Measurements from ENCODE around the gene ANKRD31.

ANKRD31 gene

DNA sequence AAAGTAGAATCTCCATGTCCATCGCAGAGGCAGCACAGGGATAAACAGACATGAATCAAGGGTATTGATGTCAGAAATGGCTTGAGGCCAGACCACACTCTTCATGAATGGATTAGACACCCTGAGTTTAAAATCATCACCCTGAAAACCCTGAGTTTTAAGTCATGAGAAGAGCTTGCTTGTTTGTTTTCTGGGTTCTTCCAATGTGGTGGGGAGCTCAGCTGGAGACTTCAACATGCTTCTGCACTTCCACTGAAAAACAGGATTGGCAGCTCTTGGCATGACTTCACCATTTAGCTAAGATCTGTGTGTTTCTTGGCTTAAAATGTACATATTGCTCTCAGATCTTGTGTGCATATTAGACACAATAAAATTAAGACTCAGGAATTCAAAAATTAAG lies 194.2 kb downstream of the ANKRD31 start:
- TF ChIP-seq CSDC2 (CRISPR knock-in tag; IDR thresholded peaks at IDR 0.05) (0 out of 2 replicates have a peak, but pooled peaks have one; percentile 30), ZFP30 (CRISPR knock-in tag; IDR thresholded peaks at IDR 0.05) (no peak), ESRRG (CRISPR knock-in tag; IDR thresholded peaks at IDR 0.05) (no peak), ISL1 (CRISPR knock-in tag; IDR thresholded peaks at IDR 0.05) (peak; percentile 65)
- ATAC-seq, result no peak

DNA sequence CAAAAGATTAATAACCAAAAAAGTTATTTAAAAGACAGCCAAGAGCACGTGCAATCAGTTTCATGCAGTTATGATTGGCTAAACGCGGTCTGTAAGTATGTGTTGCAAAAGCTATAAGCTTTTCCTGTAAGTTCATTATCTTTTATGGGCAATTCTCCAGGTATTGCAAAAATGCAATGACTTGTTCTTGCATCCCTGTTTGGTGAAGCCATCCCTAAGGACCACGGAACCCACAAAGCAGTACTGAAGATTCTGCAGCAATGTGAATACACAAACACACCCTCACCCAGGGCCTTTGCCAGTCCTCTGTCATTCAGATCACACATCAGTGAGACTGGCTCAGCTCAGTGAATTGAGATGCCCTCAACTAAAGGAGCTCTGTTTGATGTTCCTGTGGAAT lies 195.7 kb downstream of the ANKRD31 start:
- no peak for TF ChIP-seq OSR1 (CRISPR knock-in tag; IDR thresholded peaks at IDR 0.05)
- no peak for TF ChIP-seq GLIS3 (CRISPR knock-in tag; IDR thresholded peaks at IDR 0.05)
- no peak for TF ChIP-seq ZC3H10 (CRISPR knock-in tag; IDR thresholded peaks at IDR 0.05)
- TF ChIP-seq BACH2 (CRISPR knock-in tag; IDR thresholded peaks at IDR 0.05; ENCODE audit: borderline replicate concordance), result no peak
- no peak for TF ChIP-seq ESRRG (CRISPR knock-in tag; IDR thresholded peaks at IDR 0.05)
- TF ChIP-seq ISL1 (CRISPR knock-in tag; IDR thresholded peaks at IDR 0.05), result no peak
- TF ChIP-seq SNAI2 (CRISPR knock-in tag; IDR thresholded peaks at IDR 0.05), result no peak
- no peak for TF ChIP-seq POU6F1 (CRISPR knock-in tag; IDR thresholded peaks at IDR 0.05; ENCODE audit: borderline replicate concordance, low read depth)
- ATAC-seq, result no peak

- peak; percentile 35; the same call in 2 of the 3 replicates for ATAC-seq
- TF ChIP-seq ZC3H10 (CRISPR knock-in tag; IDR thresholded peaks at IDR 0.05), result no peak
- no peak for TF ChIP-seq ESRRG (CRISPR knock-in tag; IDR thresholded peaks at IDR 0.05)
- TF ChIP-seq GLIS3 (CRISPR knock-in tag; IDR thresholded peaks at IDR 0.05), result no peak
- no peak for TF ChIP-seq ZFP30 (CRISPR knock-in tag; IDR thresholded peaks at IDR 0.05)
- no peak for TF ChIP-seq ISL1 (CRISPR knock-in tag; IDR thresholded peaks at IDR 0.05)
- TF ChIP-seq ARNTL (CRISPR knock-in tag; IDR thresholded peaks at IDR 0.05; ENCODE audit: borderline replicate concordance, low read depth), result no peak
- no peak for TF ChIP-seq TOX (CRISPR knock-in tag; IDR thresholded peaks at IDR 0.05; ENCODE audit: borderline replicate concordance)
- TF ChIP-seq, protein P1, sequence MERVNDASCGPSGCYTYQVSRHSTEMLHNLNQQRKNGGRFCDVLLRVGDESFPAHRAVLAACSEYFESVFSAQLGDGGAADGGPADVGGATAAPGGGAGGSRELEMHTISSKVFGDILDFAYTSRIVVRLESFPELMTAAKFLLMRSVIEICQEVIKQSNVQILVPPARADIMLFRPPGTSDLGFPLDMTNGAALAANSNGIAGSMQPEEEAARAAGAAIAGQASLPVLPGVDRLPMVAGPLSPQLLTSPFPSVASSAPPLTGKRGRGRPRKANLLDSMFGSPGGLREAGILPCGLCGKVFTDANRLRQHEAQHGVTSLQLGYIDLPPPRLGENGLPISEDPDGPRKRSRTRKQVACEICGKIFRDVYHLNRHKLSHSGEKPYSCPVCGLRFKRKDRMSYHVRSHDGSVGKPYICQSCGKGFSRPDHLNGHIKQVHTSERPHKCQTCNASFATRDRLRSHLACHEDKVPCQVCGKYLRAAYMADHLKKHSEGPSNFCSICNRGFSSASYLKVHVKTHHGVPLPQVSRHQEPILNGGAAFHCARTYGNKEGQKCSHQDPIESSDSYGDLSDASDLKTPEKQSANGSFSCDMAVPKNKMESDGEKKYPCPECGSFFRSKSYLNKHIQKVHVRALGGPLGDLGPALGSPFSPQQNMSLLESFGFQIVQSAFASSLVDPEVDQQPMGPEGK (CRISPR knock-in tag; IDR thresholded peaks at IDR 0.05; ENCODE audit: borderline replicate concordance), result no peak
- TF ChIP-seq ZNF8 (CRISPR knock-in tag; IDR thresholded peaks at IDR 0.05), result no peak
- TF ChIP-seq RARB (CRISPR knock-in tag; IDR thresholded peaks at IDR 0.05), result no peak
- TF ChIP-seq TCF4 (CRISPR knock-in tag; IDR thresholded peaks at IDR 0.05; ENCODE audit: borderline replicate concordance), result no peak
- no peak for TF ChIP-seq OSR1 (CRISPR knock-in tag; IDR thresholded peaks at IDR 0.05)
- TF ChIP-seq TSHZ2 (CRISPR knock-in tag; IDR thresholded peaks at IDR 0.05), result no peak
- TF ChIP-seq BACH2 (CRISPR knock-in tag; IDR thresholded peaks at IDR 0.05; ENCODE audit: borderline replicate concordance), result no peak
- TF ChIP-seq, protein P2, sequence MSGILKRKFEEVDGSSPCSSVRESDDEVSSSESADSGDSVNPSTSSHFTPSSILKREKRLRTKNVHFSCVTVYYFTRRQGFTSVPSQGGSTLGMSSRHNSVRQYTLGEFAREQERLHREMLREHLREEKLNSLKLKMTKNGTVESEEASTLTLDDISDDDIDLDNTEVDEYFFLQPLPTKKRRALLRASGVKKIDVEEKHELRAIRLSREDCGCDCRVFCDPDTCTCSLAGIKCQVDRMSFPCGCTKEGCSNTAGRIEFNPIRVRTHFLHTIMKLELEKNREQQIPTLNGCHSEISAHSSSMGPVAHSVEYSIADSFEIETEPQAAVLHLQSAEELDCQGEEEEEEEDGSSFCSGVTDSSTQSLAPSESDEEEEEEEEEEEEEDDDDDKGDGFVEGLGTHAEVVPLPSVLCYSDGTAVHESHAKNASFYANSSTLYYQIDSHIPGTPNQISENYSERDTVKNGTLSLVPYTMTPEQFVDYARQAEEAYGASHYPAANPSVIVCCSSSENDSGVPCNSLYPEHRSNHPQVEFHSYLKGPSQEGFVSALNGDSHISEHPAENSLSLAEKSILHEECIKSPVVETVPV (CRISPR knock-in tag; IDR thresholded peaks at IDR 0.05), result no peak
- no peak for TF ChIP-seq POU6F1 (CRISPR knock-in tag; IDR thresholded peaks at IDR 0.05; ENCODE audit: borderline replicate concordance, low read depth)
- TF ChIP-seq CSDC2 (CRISPR knock-in tag; IDR thresholded peaks at IDR 0.05), result no peak
- no peak for TF ChIP-seq CREB5 (CRISPR knock-in tag; IDR thresholded peaks at IDR 0.05; ENCODE audit: low read depth)
- TF ChIP-seq PPARA (CRISPR knock-in tag; IDR thresholded peaks at IDR 0.05; ENCODE audit: borderline replicate concordance), result no peak
These were observed 199.6 kb downstream of the ANKRD31 start for GRCh38 chr5:75037106-75037505.
